Lower lobe of right lung (tissue), 2 donors: ENCODE data around the gene CCM2. TPM values are rescaled to one million over a fixed set of nuclear protein-coding genes. Genes with fewer than 3 reads are reported as not detected.

Experiments used
- ATAC-seq, 2 donors: fragments of 200-7000 bp; cut with Tn5 transposase; one replicate each; pipeline ENCODE4 v1.9.1; 2020 to 2022; ENCODE audit warnings: mild to moderate bottlenecking in 2 of 2, moderate library complexity in 2 of 2
- DNase-seq: peaks from one replicate; pipeline ENCODE4 v3.0.0-alpha.2; 2020
- H3K27ac ChIP-seq: fragments of 200-600 bp; one replicate; pipeline ENCODE4 v1.8.0; 2022
- H3K27me3 ChIP-seq: fragments of 200-600 bp; one replicate; pipeline ENCODE4 v1.8.0; 2022; ENCODE audit warnings: low read depth
- H3K36me3 ChIP-seq: fragments of 200-600 bp; one replicate; pipeline ENCODE4 v1.8.0; 2022; ENCODE audit warnings: mild to moderate bottlenecking
- H3K4me1 ChIP-seq: fragments of 200-600 bp; one replicate; pipeline ENCODE4 v1.8.0; 2022
- H3K4me3 ChIP-seq: fragments of 200-600 bp; one replicate; pipeline ENCODE4 v1.8.0; 2022; ENCODE audit warnings: mild to moderate bottlenecking
- H3K9me3 ChIP-seq: fragments of 200-600 bp; one replicate; pipeline ENCODE4 v1.8.0; 2022
- CTCF ChIP-seq: fragments of 200-600 bp; IDR thresholded peaks from one replicate; pipeline ENCODE4 v1.8.0; 2022; ENCODE audit warnings: antibody characterized with exemption, mild to moderate bottlenecking
- intact Hi-C: fragments of 100-400 bp; cut with DNase I; formaldehyde crosslinking; loops from one replicate; pipeline ENCODE4 v1.11.0; 2022
- total RNA-seq: library from RNA; stranded (reverse); fragmentation: NEBNext Ultra II Directional; extraction: Animal tissue kit (Norgen Biotek cat#: 25700); gene quantifications from one replicate; pipeline ENCODE4 v1.2.1, GENCODE V29; 2021
- donor health status: DM: no; HTN: yes; CAD: no; lungs with severe emphysema.

Gene CCM2
- total RNA-seq, 1 donor from 2014 or later = 45.7 TPM

- ATAC-seq (no peak), DNase-seq (no peak)
- Histone ChIP-seq H3K36me3 (peaks cover 20% of the 10 kb centered on the region), H3K27me3 (no peaks in the 10 kb centered on the region), H3K27ac (no peak overlapping the region), H3K9me3 (no peaks in the 10 kb centered on the region), H3K4me1 (peaks cover 2% of the 10 kb centered on the region), H3K4me3 (no peak overlapping the region)
- intact Hi-C loops = no loop called here
- no peak for TF ChIP-seq CTCF
Measured at GRCh38 chr7:44971188-44971901, 28.7 kb upstream of the CCM2 start.

GRCh38 chr7:44971902-44972441, 28.0 kb upstream of the CCM2 start:
- Histone ChIP-seq H3K9me3 (no peaks in the 10 kb centered on the region), H3K4me3 (no peak overlapping the region), H3K27me3 (no peaks in the 10 kb centered on the region), H3K27ac (no peak overlapping the region), H3K4me1 (peaks cover 8% of the 10 kb centered on the region), H3K36me3 (peaks cover 15% of the 10 kb centered on the region)
- DNase-seq (no peak), ATAC-seq (no peak)
- intact Hi-C loops = no loop called here
- TF ChIP-seq CTCF = no peak

- DNase-seq = no peak
- intact Hi-C loops = no loop called here
Measured at GRCh38 chr7:44972562-44972961, 27.4 kb upstream of the CCM2 start.

GRCh38 chr7:44973610-44974401, 26.2 kb upstream of the CCM2 start:
- intact Hi-C loops = no loop called here
- Histone ChIP-seq H3K27ac (no peak overlapping the region), H3K27me3 (no peaks in the 10 kb centered on the region), H3K4me3 (no peak overlapping the region), H3K4me1 (peaks cover 27% of the 10 kb centered on the region), H3K9me3 (no peaks in the 10 kb centered on the region), H3K36me3 (peaks cover 6% of the 10 kb centered on the region)
- ATAC-seq = peak; percentile 29 to 39
- DNase-seq = no peak
- TF ChIP-seq CTCF = peak; percentile 63

More at GRCh38 chr7:44972562-44972961, 27.4 kb upstream of the CCM2 start:
- no peak for ATAC-seq
- no peak overlapping the region for H3K4me3 ChIP-seq
- no peaks in the 10 kb centered on the region for H3K9me3 ChIP-seq
- peaks cover 14% of the 10 kb centered on the region for H3K4me1 ChIP-seq
- TF ChIP-seq CTCF = no peak
- no peak overlapping the region for H3K27ac ChIP-seq
- peaks cover 10% of the 10 kb centered on the region for H3K36me3 ChIP-seq
- no peaks in the 10 kb centered on the region for H3K27me3 ChIP-seq

GRCh38 chr7:44974549-44974948, 25.5 kb upstream of the CCM2 start:
- intact Hi-C loops = no loop called here
- H3K36me3 ChIP-seq = peaks cover 6% of the 10 kb centered on the region
- H3K4me1 ChIP-seq = peaks cover 34% of the 10 kb centered on the region

More at GRCh38 chr7:44974549-44974948, 25.5 kb upstream of the CCM2 start:
- no peak for TF ChIP-seq CTCF
- Histone ChIP-seq H3K27me3 (no peaks in the 10 kb centered on the region), H3K9me3 (no peaks in the 10 kb centered on the region), H3K4me3 (no peak overlapping the region), H3K27ac (no peak overlapping the region)
- ATAC-seq = no peak
- DNase-seq = no peak
